ENCODE results near the gene MPZL1. TPM values are rescaled to one million over a fixed set of nuclear protein-coding genes. Genes with fewer than 3 reads are reported as not detected.

Gene MPZL1
- total and polyA plus RNA-seq, 9 donors = 30.3 to 180 (median 80.1) TPM

GRCh38 chr1:167713330-167714081 is 8.3 kb upstream of the MPZL1 start:
- no peaks in the 10 kb centered on the region for H3K4me1 ChIP-seq (ENCODE audit: insufficient read depth)
- peak overlapping the region; percentile 76 for H3K4me3 ChIP-seq
- TF ChIP-seq EP300 (IDR thresholded peaks at IDR 0.05) (no peak), POLR2A (IDR thresholded peaks at IDR 0.05) (no peak), CTCF (IDR thresholded peaks at IDR 0.05) (no peak)
- intact Hi-C loops (cut with DNase I) = loop anchor here in 2 of 4 donors (5.0 to 10.0 kb wide), 3 partner anchors 89 to 371 kb away; partner anchors contain the start of genes DCAF6 (in 1 of the 2) and MPC2 (in 1 of the 2)
- H3K36me3 ChIP-seq = no peaks in the 10 kb centered on the region
- no peaks in the 10 kb centered on the region for H3K9me3 ChIP-seq
- DNase-seq = peak; percentile 23 to 59 (median 49)
- H3K27me3 ChIP-seq = no peaks in the 10 kb centered on the region
- WGBS, 3 donors = 3 to 7% (median 4%) methylated on average over 31 of the region's 31 CpGs
- H3K27ac ChIP-seq = peak overlapping the region in 1 of 2 donors; percentile 77

- Histone ChIP-seq H3K4me1 (ENCODE audit: insufficient read depth) (no peaks in the 10 kb centered on the region), H3K27ac (peak overlapping the region; percentile 75 to 77), H3K36me3 (no peaks in the 10 kb centered on the region), H3K9me3 (no peaks in the 10 kb centered on the region), H3K4me3 (peak overlapping the region; percentile 76), H3K27me3 (no peaks in the 10 kb centered on the region)
- intact Hi-C loops (cut with DNase I) = loop anchor here in 2 of 4 donors (5.0 to 10.0 kb wide), 3 partner anchors 88 to 371 kb away; partner anchors contain the start of genes DCAF6 (in 1 of the 2) and MPC2 (in 1 of the 2)
- 0% methylated on average over 26 to 28 of the region's 28 CpGs for WGBS, 3 donors
- DNase-seq = peak in 3 of 5 donors; percentile 85 to 89 (median 86)
- TF ChIP-seq CTCF (IDR thresholded peaks at IDR 0.05) (no peak), POLR2A (IDR thresholded peaks at IDR 0.05) (no peak), EP300 (IDR thresholded peaks at IDR 0.05) (no peak)
These were observed 7.7 kb upstream of the MPZL1 start for GRCh38 chr1:167714098-167714438.

GRCh38 chr1:167714439-167715156 is 7.2 kb upstream of the MPZL1 start:
- TF ChIP-seq POLR2A (IDR thresholded peaks at IDR 0.05) = peak; percentile 16
- peak; percentile 23 for TF ChIP-seq EP300 (IDR thresholded peaks at IDR 0.05)
- TF ChIP-seq CTCF (IDR thresholded peaks at IDR 0.05) = peak in 1 of 3 donors; percentile 25
- H3K4me3 ChIP-seq = peak overlapping the region; percentile 76
- no peaks in the 10 kb centered on the region for H3K9me3 ChIP-seq
- no peaks in the 10 kb centered on the region for H3K4me1 ChIP-seq (ENCODE audit: insufficient read depth)
- no peaks in the 10 kb centered on the region for H3K36me3 ChIP-seq
- no peaks in the 10 kb centered on the region for H3K27me3 ChIP-seq
- H3K27ac ChIP-seq = peak overlapping the region; percentile 75 to 77
- DNase-seq = peak; percentile 93 to 96 (median 96)
- 0% methylated on average over 48 to 50 of the region's 50 CpGs for WGBS, 3 donors
- intact Hi-C loops (cut with DNase I) = loop anchor here in 3 of 4 donors (5.0 to 10.0 kb wide), 3 partner anchors 88 to 370 kb away; partner anchors contain the start of genes DCAF6 (in 2 of the 3) and MPC2 (in 2 of the 3)

GRCh38 chr1:167715157-167715999 is 6.4 kb upstream of the MPZL1 start:
- Histone ChIP-seq H3K27ac (peak overlapping the region; percentile 75 to 77), H3K27me3 (no peaks in the 10 kb centered on the region), H3K9me3 (no peaks in the 10 kb centered on the region), H3K4me3 (peak overlapping the region; percentile 76), H3K36me3 (no peaks in the 10 kb centered on the region), H3K4me1 (ENCODE audit: insufficient read depth) (no peaks in the 10 kb centered on the region)
- intact Hi-C loops (cut with DNase I) = loop anchor here in 2 of 4 donors (5.0 to 10.0 kb wide), 3 partner anchors 87 to 369 kb away; partner anchors contain the start of genes DCAF6 (in 1 of the 2) and MPC2 (in 1 of the 2)
- 0 to 1% (median 0%) methylated on average over 26 of the region's 26 CpGs for WGBS, 3 donors
- TF ChIP-seq CTCF (IDR thresholded peaks at IDR 0.05) (peak; percentile 70 to 83 (median 77)), EP300 (IDR thresholded peaks at IDR 0.05) (no peak), POLR2A (IDR thresholded peaks at IDR 0.05) (no peak)
- DNase-seq = peak; percentile 78 to 91 (median 90)

All from ovary (tissue), 9 donors.